ENCODE data around the gene SERPINB1. TPM values are rescaled to one million over a fixed set of nuclear protein-coding genes. Genes with fewer than 3 reads are reported as not detected.
A peak's percentile ranks its signal among the peaks of the same experiment; 100 is the strongest.

The SERPINB1 gene
- total and polyA plus RNA-seq, 2 experiments from 2014 or later = 5.6 to 6.5 TPM

GRCh38 chr6:2877960-2878359 is 36.3 kb upstream of the SERPINB1 start:
- peaks cover 25% of the 10 kb centered on the region for H3K27me3 Mint-ChIP-seq (ENCODE audit: insufficient read depth, low read depth, poor library complexity)
- H3K4me3 Mint-ChIP-seq = no peak overlapping the region
- Histone ChIP-seq H2AFZ (peak overlapping the region; percentile 80; the same call in 1 of the 2 replicates), H3K79me2 (replicated peaks; ENCODE audit: insufficient read depth) (no peaks in the 10 kb centered on the region), H3K4me3 (0 out of 2 replicates have a peak overlapping the region, but pooled peaks have one; percentile 21), H3K36me3 (ENCODE audit: insufficient read depth) (no peaks in the 10 kb centered on the region), H3K4me2 (peak overlapping the region; percentile 92), H3K4me1 (ENCODE audit: insufficient read depth) (peaks cover 31% of the 10 kb centered on the region), H3K27ac (ENCODE audit: low read depth) (no peak overlapping the region), H4K20me1 (replicated peaks; ENCODE audit: insufficient read depth) (no peaks in the 10 kb centered on the region), H3K27me3 (ENCODE audit: insufficient read depth) (peaks cover 12% of the 10 kb centered on the region; the same call in 1 of the 2 replicates), H3F3A (replicated peaks; ENCODE audit: low read depth) (0 out of 2 replicates have a peak, but pooled peaks cover 9% of the 10 kb centered on the region), H3K9me2 (ENCODE audit: insufficient read depth) (no peaks in the 10 kb centered on the region)
- DNase-seq (ENCODE audit: low spot score) = no peak
- H3K36me3 Mint-ChIP-seq (ENCODE audit: low read depth) = no peaks in the 10 kb centered on the region
- peaks cover 3% of the 10 kb centered on the region; the same call in 2 of the 3 replicates for H3K9me3 Mint-ChIP-seq
- ATAC-seq = no peak
- H3K27ac Mint-ChIP-seq = peak overlapping the region; percentile 70
- TF ChIP-seq REST (IDR thresholded peaks at IDR 0.05; ENCODE audit: unreplicated experiment) (no peak), ZNF114 (CRISPR knock-in tag; IDR thresholded peaks at IDR 0.05) (no peak), POLR2AphosphoS5 (IDR thresholded peaks at IDR 0.05; ENCODE audit: low read depth) (no peak), STAT1 (IDR thresholded peaks at IDR 0.05; ENCODE audit: unreplicated experiment) (no peak), JUNB (IDR thresholded peaks at IDR 0.05; ENCODE audit: unreplicated experiment) (no peak), ZNF462 (CRISPR knock-in tag; IDR thresholded peaks at IDR 0.05) (no peak), ZNF331 (CRISPR knock-in tag; IDR thresholded peaks at IDR 0.05; ENCODE audit: low read depth) (no peak), CREB1 (CRISPR knock-in tag; IDR thresholded peaks at IDR 0.05; ENCODE audit: low read depth) (no peak), EZH2phosphoT487 (IDR thresholded peaks at IDR 0.05; ENCODE audit: unreplicated experiment) (no peak), NANOG (IDR thresholded peaks at IDR 0.05; ENCODE audit: borderline replicate concordance) (no peak), CTCF (conservative IDR thresholded peaks at IDR 0.05; ENCODE audit: low read depth in 2 of 2) (no peak)
- peaks cover 45% of the 10 kb centered on the region for H3K4me1 Mint-ChIP-seq

Measured in GM23338 (cell line).